ENCODE data around the gene RPS6KB2. TPM values are rescaled to one million over a fixed set of nuclear protein-coding genes. Genes with fewer than 3 reads are reported as not detected.

RPS6KB2 gene
- total and polyA plus RNA-seq, 9 of the 15 experiments (the other 6 are each of a cell fraction or from before 2014, with no cell fraction given): 0.42 to 122 (median 82.6) TPM

DNA sequence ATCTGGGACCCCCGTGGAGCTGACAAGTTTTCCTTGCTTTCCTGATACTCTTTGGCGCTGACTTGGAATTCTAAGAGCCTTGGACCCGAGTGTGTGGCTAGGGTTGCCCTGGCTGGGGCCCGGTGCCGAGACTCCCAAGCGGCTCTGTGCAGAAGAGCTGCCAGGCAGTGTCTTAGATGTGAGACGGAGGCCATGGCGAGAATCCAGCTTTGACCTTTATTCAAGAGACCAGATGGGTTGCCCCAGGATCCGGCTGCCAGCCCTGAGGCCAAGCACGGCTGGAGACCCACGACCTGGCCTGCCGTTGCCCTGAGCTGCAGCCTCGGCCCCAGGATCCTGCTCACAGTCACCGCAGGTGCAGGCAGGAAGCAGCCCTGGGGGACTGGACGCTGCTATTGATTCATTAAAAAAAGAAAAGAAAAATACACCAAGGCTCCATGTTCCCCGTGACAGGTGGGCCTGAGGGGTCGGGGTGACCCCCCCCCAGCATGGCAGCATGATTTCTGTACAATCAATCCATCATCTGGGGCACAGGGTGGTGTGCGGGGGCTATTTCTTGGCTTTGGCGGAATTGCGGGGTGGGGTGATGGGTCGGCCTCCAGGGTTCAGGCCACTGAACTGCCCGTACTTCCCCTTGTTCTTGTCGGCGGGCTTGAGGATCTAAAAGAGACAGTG lies 30.2 kb upstream of the RPS6KB2 start (continued):
- TF ChIP-seq ZNF12 (CRISPR knock-in tag; IDR thresholded peaks at IDR 0.05) (no peak), SREBF1 (IDR thresholded peaks at IDR 0.05; ENCODE audit: borderline replicate concordance, low read depth, low read length) (no peak), ILF3 (IDR thresholded peaks at IDR 0.05; ENCODE audit: borderline replicate concordance) (no peak), EWSR1 (IDR thresholded peaks at IDR 0.05; ENCODE audit: borderline replicate concordance, low read depth, partially characterized antibody) (no peak), POLR2AphosphoS5 (IDR thresholded peaks at IDR 0.05; ENCODE audit: control insufficient read depth, insufficient read depth, low read depth, low read length) (peak; percentile 21; the same call in 1 of the 2 replicates), ZNF445 (CRISPR knock-in tag; IDR thresholded peaks at IDR 0.05; ENCODE audit: low read depth) (no peak)
- TF ChIP-seq, protein P1, sequence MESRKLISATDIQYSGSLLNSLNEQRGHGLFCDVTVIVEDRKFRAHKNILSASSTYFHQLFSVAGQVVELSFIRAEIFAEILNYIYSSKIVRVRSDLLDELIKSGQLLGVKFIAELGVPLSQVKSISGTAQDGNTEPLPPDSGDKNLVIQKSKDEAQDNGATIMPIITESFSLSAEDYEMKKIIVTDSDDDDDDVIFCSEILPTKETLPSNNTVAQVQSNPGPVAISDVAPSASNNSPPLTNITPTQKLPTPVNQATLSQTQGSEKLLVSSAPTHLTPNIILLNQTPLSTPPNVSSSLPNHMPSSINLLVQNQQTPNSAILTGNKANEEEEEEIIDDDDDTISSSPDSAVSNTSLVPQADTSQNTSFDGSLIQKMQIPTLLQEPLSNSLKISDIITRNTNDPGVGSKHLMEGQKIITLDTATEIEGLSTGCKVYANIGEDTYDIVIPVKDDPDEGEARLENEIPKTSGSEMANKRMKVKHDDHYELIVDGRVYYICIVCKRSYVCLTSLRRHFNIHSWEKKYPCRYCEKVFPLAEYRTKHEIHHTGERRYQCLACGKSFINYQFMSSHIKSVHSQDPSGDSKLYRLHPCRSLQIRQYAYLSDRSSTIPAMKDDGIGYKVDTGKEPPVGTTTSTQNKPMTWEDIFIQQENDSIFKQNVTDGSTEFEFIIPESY (CRISPR knock-in tag; IDR thresholded peaks at IDR 0.05): peak; percentile 20; the same call in 1 of the 2 replicates

Measured in K562 (cell line).